DOHH2 (cell line): ENCODE measurements around the gene MAST1.
"Not testable (repeated sequence)": the region's sequence is repeated elsewhere in the genome, so short reads cannot be mapped to it uniquely, and the experiment has no call there.

Source experiments
- H3F3A ChIP-seq: fragments of 200-600 bp; sonication (generic), shearing (Covaris generic); 2 replicates; pipeline ENCODE4 v1.6.0; 2016; ENCODE audit warnings: antibody characterized with exemption, mild to moderate bottlenecking; ENCODE audit not compliant: control insufficient read depth, insufficient read depth
- H3K27ac ChIP-seq: fragments of 200-600 bp; sonication (generic); 2 replicates; pipeline ENCODE4 v1.5.1; 2014; ENCODE audit warnings: low read depth, mild to moderate bottlenecking, low read length, moderate library complexity
- H3K27me3 ChIP-seq: fragments of 200-600 bp; sonication (generic); 2 replicates; pipeline ENCODE4 v1.6.1; 2014; ENCODE audit warnings: mild to moderate bottlenecking, low read length, mixed read lengths; ENCODE audit not compliant: control insufficient read depth
- H3K36me3 ChIP-seq: fragments of 200-600 bp; sonication (generic); 2 replicates; pipeline ENCODE4 v1.6.1; 2014; ENCODE audit warnings: mild to moderate bottlenecking, low read length, moderate library complexity, mixed read lengths; ENCODE audit not compliant: control insufficient read depth
- H3K4me1 ChIP-seq: fragments of 200-600 bp; sonication (generic); 2 replicates; pipeline ENCODE4 v1.6.1; 2014; ENCODE audit warnings: mild to moderate bottlenecking, low read length, mixed read lengths; ENCODE audit not compliant: control insufficient read depth
- H3K4me2 ChIP-seq: fragments of 200-600 bp; sonication (generic); 2 replicates; pipeline ENCODE4 v1.6.0; 2014; ENCODE audit warnings: mild to moderate bottlenecking, low read length, moderate library complexity
- H3K4me3 ChIP-seq: fragments of 200-600 bp; sonication (generic); 2 replicates; pipeline ENCODE4 v1.5.1; 2014; ENCODE audit warnings: mild to moderate bottlenecking, low read length, mixed read lengths
- H3K79me2 ChIP-seq: fragments of 200-600 bp; sonication (generic); 2 replicates; pipeline ENCODE4 v1.6.1; 2014; ENCODE audit warnings: mild to moderate bottlenecking, low read length, mixed read lengths; ENCODE audit not compliant: control insufficient read depth
- H3K9me2 ChIP-seq: fragments of 200-600 bp; sonication (generic); replicated peaks from 2 replicates; pipeline ENCODE4 v1.6.1; 2014; ENCODE audit warnings: mild to moderate bottlenecking, low read length, mixed read lengths; ENCODE audit not compliant: control insufficient read depth
- H3K9me3 ChIP-seq: fragments of 200-600 bp; sonication (generic); 2 replicates; pipeline ENCODE4 v1.6.1; 2014; ENCODE audit warnings: antibody characterized with exemption, low read length, mixed read lengths; ENCODE audit not compliant: control insufficient read depth, insufficient read depth
- H4K20me1 ChIP-seq: fragments of 200-600 bp; sonication (generic); 2 replicates; pipeline ENCODE4 v1.6.0; 2014; ENCODE audit warnings: low read depth, mild to moderate bottlenecking, antibody characterized with exemption, low read length, moderate library complexity; ENCODE audit not compliant: control insufficient read depth, insufficient read depth
- CTCF ChIP-seq: fragments of 200-600 bp; sonication (generic); IDR thresholded peaks from one replicate; pipeline ENCODE4 v1.5.1; 2014; ENCODE audit warnings: antibody characterized with exemption, mild to moderate bottlenecking, low read depth, low read length; ENCODE audit not compliant: poor library complexity, severe bottlenecking
- EZH2phosphoT487 ChIP-seq: fragments of 200-600 bp; sonication (generic); IDR thresholded peaks from 2 replicates; pipeline ENCODE4 v1.6.1; 2017; ENCODE audit warnings: borderline replicate concordance, mild to moderate bottlenecking, antibody characterized with exemption, low read length, moderate library complexity, mixed read lengths

Gene MAST1

GRCh38 chr19:12804051-12804450 lies 34.3 kb upstream of the MAST1 start:
- Histone ChIP-seq H3K4me3 (no peak overlapping the region), H3F3A (no peaks in the 10 kb centered on the region), H3K9me2 (no peaks in the 10 kb centered on the region), H3K4me1 (peaks cover 34% of the 10 kb centered on the region), H3K4me2 (no peak overlapping the region), H3K27me3 (no peaks in the 10 kb centered on the region), H3K27ac (no peak overlapping the region), H3K9me3 (no peaks in the 10 kb centered on the region), H4K20me1 (0 out of 2 replicates have a peak, but pooled peaks cover 3% of the 10 kb centered on the region), H3K36me3 (peaks cover 26% of the 10 kb centered on the region), H3K79me2 (peaks cover 34% of the 10 kb centered on the region)
- TF ChIP-seq EZH2phosphoT487 (no peak), CTCF (no peak)

- Histone ChIP-seq H3F3A (no peaks in the 10 kb centered on the region), H3K4me2 (peak within 1 kb of the TSS; percentile 87)
- TF ChIP-seq CTCF (peak; percentile 13), EZH2phosphoT487 (no peak)
Observed at GRCh38 chr19:12806242-12807081, 31.9 kb upstream of the MAST1 start, which contains the start of gene RNASEH2A. RNASEH2A (plus strand) TSS chr19:12806584; CDS start chr19:12806674, 90 bp downstream.

GRCh38 chr19:12815088-12815487 lies 23.2 kb upstream of the MAST1 start:
- Histone ChIP-seq H3K4me3 (no peak overlapping the region), H3K27me3 (no peaks in the 10 kb centered on the region), H3K36me3 (peaks cover 22% of the 10 kb centered on the region), H3K79me2 (no peaks in the 10 kb centered on the region), H3K4me2 (no peak overlapping the region), H4K20me1 (0 out of 2 replicates have a peak, but pooled peaks cover 3% of the 10 kb centered on the region), H3K27ac (no peak overlapping the region), H3K4me1 (no peaks in the 10 kb centered on the region), H3K9me3 (no peaks in the 10 kb centered on the region), H3F3A (no peaks in the 10 kb centered on the region), H3K9me2 (no peaks in the 10 kb centered on the region)
- TF ChIP-seq CTCF (no peak), EZH2phosphoT487 (no peak)

More at GRCh38 chr19:12806242-12807081, 31.9 kb upstream of the MAST1 start, which contains the start of gene RNASEH2A:
- no peaks in the 10 kb centered on the region for H3K9me3 ChIP-seq
- peaks cover 14% of the 10 kb centered on the region for H3K79me2 ChIP-seq
- peaks cover 28% of the 10 kb centered on the region for H3K36me3 ChIP-seq
- peak within 1 kb of the TSS; percentile 90 for H3K4me3 ChIP-seq
- no peaks in the 10 kb centered on the region for H3K27me3 ChIP-seq
- no peaks in the 10 kb centered on the region for H3K9me2 ChIP-seq
- H3K27ac ChIP-seq: peak within 1 kb of the TSS; percentile 52
- no peaks in the 10 kb centered on the region for H4K20me1 ChIP-seq
- peaks cover 23% of the 10 kb centered on the region for H3K4me1 ChIP-seq

- H3K4me1 ChIP-seq, H3K27me3 ChIP-seq, H3K27ac ChIP-seq, H3K9me3 ChIP-seq, H3K79me2 ChIP-seq, H4K20me1 ChIP-seq, H3K4me3 ChIP-seq, H3F3A ChIP-seq, H3K9me2 ChIP-seq, H3K4me2 ChIP-seq: not testable (repeated sequence)
- peaks cover 11% of the 10 kb centered on the region for H3K36me3 ChIP-seq
Observed at GRCh38 chr19:12817188-12817587, 21.1 kb upstream of the MAST1 start.

GRCh38 chr19:12817810-12818209 lies 20.5 kb upstream of the MAST1 start:
- H3K9me3 ChIP-seq, H3F3A ChIP-seq, H3K27me3 ChIP-seq, H3K27ac ChIP-seq, H3K4me2 ChIP-seq, H3K4me3 ChIP-seq, H3K9me2 ChIP-seq, H3K79me2 ChIP-seq, H4K20me1 ChIP-seq, H3K4me1 ChIP-seq: not testable (repeated sequence)
- peaks cover 11% of the 10 kb centered on the region for H3K36me3 ChIP-seq
